Aorta (tissue), 5 donors: ENCODE measurements around the gene RNF43. TPM values are rescaled to one million over a fixed set of nuclear protein-coding genes. Genes with fewer than 3 reads are reported as not detected.

Experiments used
- ATAC-seq: fragments of 200-7000 bp; cut with Tn5 transposase; one replicate; pipeline ENCODE4 v1.9.1; 2022; ENCODE audit warnings: moderate library complexity; ENCODE audit not compliant: low FRiP score
- DNase-seq, 2 donors: peaks; one replicate each; pipeline ENCODE4 v3.0.0-alpha.2; 2020
- H3K27ac ChIP-seq, 2 donors: one replicate each; pipeline ENCODE4 v1.5.1; 2013; ENCODE audit warnings: low read length in 2 of 2, mild to moderate bottlenecking in 2 of 2, moderate library complexity in 2 of 2, control low read depth in 1 of 2, inconsistent platforms in 1 of 2, low read depth in 1 of 2
- H3K27me3 ChIP-seq, 2 donors: one replicate each; pipeline ENCODE4 v1.6.1; 2013; ENCODE audit warnings: control low read depth in 1 of 2, low read length in 1 of 2, mild to moderate bottlenecking in 1 of 2, moderate library complexity in 1 of 2; ENCODE audit not compliant: insufficient read depth in 2 of 2, control insufficient read depth in 1 of 2
- H3K36me3 ChIP-seq, 2 donors: one replicate each; pipeline ENCODE4 v1.6.1; 2013; ENCODE audit warnings: control low read depth in 1 of 2, low read length in 1 of 2, mild to moderate bottlenecking in 1 of 2; ENCODE audit not compliant: insufficient read depth in 2 of 2, control insufficient read depth in 1 of 2
- H3K4me1 ChIP-seq, 2 donors: one replicate each; pipeline ENCODE4 v1.6.1; 2013; ENCODE audit warnings: low read length in 2 of 2, control low read depth in 1 of 2, mild to moderate bottlenecking in 1 of 2, moderate library complexity in 1 of 2; ENCODE audit not compliant: insufficient read depth in 2 of 2, control insufficient read depth in 1 of 2
- H3K4me3 ChIP-seq, 2 donors: one replicate each; pipeline ENCODE4 v1.5.1; 2013; ENCODE audit warnings: low read length in 2 of 2, control low read depth in 1 of 2, mild to moderate bottlenecking in 1 of 2
- H3K9me3 ChIP-seq: one replicate; pipeline ENCODE4 v1.6.1; 2013; ENCODE audit warnings: mild to moderate bottlenecking, low read length; ENCODE audit not compliant: control insufficient read depth
- WGBS, 2 donors: extraction: QIAGEN DNeasy Blood & Tissue Kit; methylation state at CpG; one replicate each; pipeline ENCODE4 v1.1.7; 2013; 5-methylcytosine and 5-hydroxymethylcytosine counted together
- intact Hi-C, 2 donors: fragments of 100-400 bp; cut with DNase I; formaldehyde crosslinking; loops; one replicate each; pipeline versions ENCODE4 v1.14.2 to v1.15.0; 2022
- polyA plus RNA-seq, 2 donors: library from polyadenylated mRNA; stranded (reverse); fragments of 200-250 nt; gene quantifications; one replicate each; pipeline ENCODE4 v1.2.3, GENCODE V29; 2013
- total RNA-seq, 2 donors: library from RNA; stranded (reverse); fragmentation: NEBNext Ultra II Directional; extraction: Animal tissue kit (Norgen Biotek cat#: 25700); gene quantifications; one replicate each; pipeline ENCODE4 v1.2.1, GENCODE V29; 2021
- donor health status: healthy with polysubstance abuse.
- donor health status: Bipolar disorder and iron deficiency.
- donor health status: DM: no; HTN: no; CAD: no.
- donor health status: DM: no; HTN: no; CAD: no.
- donor health status: DM: yes; HTN: yes; CAD: no.

Gene RNF43
- total and polyA plus RNA-seq, 4 donors: 0.10 to 1.1 (median 0.68) TPM; not detected in 1

DNA sequence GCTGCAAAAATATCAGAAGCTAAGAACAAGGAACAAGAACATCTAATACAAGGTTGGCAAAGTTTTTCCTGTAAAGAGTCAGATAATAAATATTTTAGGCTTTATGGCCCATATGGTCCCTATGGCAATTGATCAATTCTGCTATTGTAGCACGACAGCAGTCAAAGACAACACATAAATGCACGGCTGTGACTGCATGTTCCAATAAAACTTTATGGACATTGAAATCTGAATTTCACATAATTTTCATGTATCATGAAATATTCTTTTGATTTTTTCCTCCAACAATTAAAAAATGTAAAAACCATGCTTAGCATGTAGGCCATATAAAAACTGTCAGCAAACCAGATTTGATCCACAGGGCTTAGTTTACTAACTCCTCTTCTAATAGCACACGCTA, 10.5 kb upstream of the RNF43 start:
- DNase-seq: no peak
- no peaks in the 10 kb centered on the region for H3K9me3 ChIP-seq
- intact Hi-C loops: no loop called here
- no peak for ATAC-seq
- WGBS, 2 donors: 64 to 68% methylated on average over 3 of the region's 3 CpGs
- H3K4me3 ChIP-seq: no peak overlapping the region
- no peaks in the 10 kb centered on the region for H3K36me3 ChIP-seq
- no peaks in the 10 kb centered on the region for H3K4me1 ChIP-seq
- H3K27me3 ChIP-seq: no peaks in the 10 kb centered on the region
- H3K27ac ChIP-seq: no peak overlapping the region

- Histone ChIP-seq H3K27ac (no peak overlapping the region), H3K4me1 (no peaks in the 10 kb centered on the region), H3K27me3 (no peaks in the 10 kb centered on the region), H3K9me3 (no peaks in the 10 kb centered on the region), H3K36me3 (no peaks in the 10 kb centered on the region), H3K4me3 (no peak overlapping the region)
- ATAC-seq: no peak
- DNase-seq: no peak
- 39 to 40% methylated on average over 1 of the region's 1 CpG for WGBS, 2 donors
- intact Hi-C loops: no loop called here
Measured at GRCh38 chr17:58421711-58422110, 4.4 kb upstream of the RNF43 start.

DNA sequence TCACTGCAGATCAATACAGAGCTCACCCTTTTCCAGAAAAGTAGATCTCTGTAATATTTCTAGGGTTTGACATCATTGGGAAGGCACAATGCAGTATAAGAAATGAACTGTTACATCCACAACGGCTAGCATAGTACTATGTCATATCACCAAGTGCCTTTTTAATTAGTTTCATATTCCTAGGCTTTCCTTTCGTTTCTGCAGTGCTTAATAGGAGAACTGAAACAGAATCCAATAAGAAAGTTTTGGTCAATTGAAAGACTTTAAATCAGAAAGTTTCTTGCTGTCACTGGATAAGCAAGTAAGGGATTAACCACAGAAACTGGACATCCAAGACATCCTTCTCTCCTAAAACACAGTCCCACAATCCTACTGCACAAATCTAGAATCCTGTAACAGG, 3.5 kb upstream of the RNF43 start:
- no peak for ATAC-seq
- WGBS, 2 donors: 51 to 56% methylated on average over 2 of the region's 2 CpGs
- intact Hi-C loops: no loop called here
- no peaks in the 10 kb centered on the region for H3K36me3 ChIP-seq
- H3K27ac ChIP-seq: no peak overlapping the region
- no peaks in the 10 kb centered on the region for H3K27me3 ChIP-seq
- no peak for DNase-seq
- H3K4me3 ChIP-seq: no peak overlapping the region
- no peaks in the 10 kb centered on the region for H3K4me1 ChIP-seq
- H3K9me3 ChIP-seq: no peaks in the 10 kb centered on the region

DNA sequence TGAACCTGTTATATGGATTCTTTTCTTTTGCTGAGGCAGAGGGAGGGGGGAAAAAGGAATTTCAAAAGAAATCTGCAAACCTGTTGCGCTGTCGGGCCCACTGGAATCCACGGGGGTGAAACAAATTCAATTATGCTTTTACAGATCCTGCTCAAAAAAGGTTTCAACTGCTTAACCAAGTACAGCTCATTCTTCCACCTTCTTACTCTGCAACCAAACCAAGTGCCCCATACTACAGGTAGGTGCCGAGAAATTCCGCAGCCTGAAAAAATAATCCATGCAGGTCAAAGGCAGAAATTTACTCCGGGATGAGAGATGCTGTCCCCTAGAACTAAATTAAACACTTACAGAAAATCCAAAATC, 416 bp downstream of the RNF43 start:
- Histone ChIP-seq H3K4me3 (no peak overlapping the region), H3K27ac (no peak overlapping the region), H3K36me3 (no peaks in the 10 kb centered on the region), H3K4me1 (no peaks in the 10 kb centered on the region), H3K27me3 (no peaks in the 10 kb centered on the region), H3K9me3 (no peaks in the 10 kb centered on the region)
- WGBS, 2 donors: 31 to 33% methylated on average over 6 of the region's 6 CpGs
- ATAC-seq: no peak
- no peak for DNase-seq
- intact Hi-C loops: loop anchor here in 1 of 2 donors (5.0 kb wide), 1 partner anchor 95 kb away; no protein-coding TSS in a partner anchor

DNA sequence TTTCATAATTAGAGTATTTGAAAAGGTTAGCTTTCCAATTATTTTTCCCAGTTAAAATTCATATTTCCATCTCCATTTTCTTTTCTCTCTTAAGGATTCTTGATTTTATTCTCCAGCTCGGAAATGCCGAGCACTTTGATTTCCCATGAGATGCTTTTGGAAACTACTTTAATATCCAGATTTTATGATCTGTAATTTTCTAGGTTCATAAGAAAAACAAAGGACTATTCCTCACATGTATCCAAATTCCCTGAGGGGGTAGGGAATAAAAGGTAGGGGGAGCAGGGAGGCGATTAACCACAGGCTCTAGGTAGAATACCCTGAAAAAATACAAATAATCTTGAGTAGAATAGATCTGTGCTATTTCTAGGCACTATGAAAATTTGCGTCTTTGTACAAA, 938 bp downstream of the RNF43 start:
- Histone ChIP-seq H3K9me3 (no peaks in the 10 kb centered on the region), H3K4me3 (no peak overlapping the region), H3K27ac (no peak overlapping the region), H3K27me3 (no peaks in the 10 kb centered on the region), H3K4me1 (no peaks in the 10 kb centered on the region), H3K36me3 (no peaks in the 10 kb centered on the region)
- no peak for ATAC-seq
- 84 to 89% methylated on average over 4 of the region's 4 CpGs for WGBS, 2 donors
- DNase-seq: no peak
- intact Hi-C loops: loop anchor here in 1 of 2 donors (5.0 kb wide), 1 partner anchor 94 kb away; no protein-coding TSS in a partner anchor

DNA sequence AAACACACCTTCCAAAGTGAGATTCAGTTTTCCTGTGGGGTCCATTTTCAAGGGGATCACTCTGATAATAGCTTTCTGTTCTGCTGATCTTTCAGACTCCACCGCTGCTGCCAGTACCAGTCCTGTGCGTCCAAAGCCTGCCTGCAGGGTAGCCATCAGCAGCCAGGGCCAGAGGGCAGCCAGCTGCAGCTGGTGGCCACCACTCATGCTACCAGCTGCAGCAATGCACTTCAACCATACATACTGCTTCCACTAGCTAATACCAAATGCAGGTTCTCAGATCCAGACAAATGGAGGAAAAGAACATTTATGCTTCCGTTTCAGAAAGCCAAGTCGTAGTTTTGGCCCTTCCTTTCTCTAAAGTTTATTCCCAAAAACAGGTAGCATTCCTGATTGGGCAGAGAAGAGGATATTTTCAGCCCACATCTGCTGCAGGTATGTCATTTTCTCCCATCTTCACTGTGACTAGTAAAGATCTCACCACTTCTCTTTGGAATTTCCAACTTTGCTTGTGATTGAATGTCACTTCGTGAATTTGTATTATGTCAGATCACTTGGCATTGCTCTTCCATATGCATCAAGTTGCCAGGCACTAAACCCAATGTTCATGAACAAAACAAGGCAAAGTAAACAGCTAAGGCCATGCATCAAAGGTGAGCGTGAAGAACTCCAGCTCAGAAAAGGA, 1.8 kb downstream of the RNF43 start:
- Histone ChIP-seq H3K27me3 (no peaks in the 10 kb centered on the region), H3K36me3 (no peaks in the 10 kb centered on the region), H3K4me3 (no peak overlapping the region), H3K4me1 (no peaks in the 10 kb centered on the region), H3K27ac (no peak overlapping the region), H3K9me3 (no peaks in the 10 kb centered on the region)
- ATAC-seq: no peak
- intact Hi-C loops: loop anchor here in 1 of 2 donors (5.0 kb wide), 1 partner anchor 93 kb away; no protein-coding TSS in a partner anchor
- 80 to 81% methylated on average over 6 of the region's 6 CpGs for WGBS, 2 donors
- no peak for DNase-seq

- 86 to 89% methylated on average over 3 of the region's 3 CpGs for WGBS, 2 donors
- DNase-seq: no peak
- Histone ChIP-seq H3K4me3 (no peak overlapping the region), H3K4me1 (no peaks in the 10 kb centered on the region), H3K9me3 (no peaks in the 10 kb centered on the region), H3K27ac (no peak overlapping the region), H3K36me3 (no peaks in the 10 kb centered on the region), H3K27me3 (no peaks in the 10 kb centered on the region)
- intact Hi-C loops: no loop called here
- no peak for ATAC-seq
Measured at GRCh38 chr17:58414596-58414997, 2.7 kb downstream of the RNF43 start.

DNA sequence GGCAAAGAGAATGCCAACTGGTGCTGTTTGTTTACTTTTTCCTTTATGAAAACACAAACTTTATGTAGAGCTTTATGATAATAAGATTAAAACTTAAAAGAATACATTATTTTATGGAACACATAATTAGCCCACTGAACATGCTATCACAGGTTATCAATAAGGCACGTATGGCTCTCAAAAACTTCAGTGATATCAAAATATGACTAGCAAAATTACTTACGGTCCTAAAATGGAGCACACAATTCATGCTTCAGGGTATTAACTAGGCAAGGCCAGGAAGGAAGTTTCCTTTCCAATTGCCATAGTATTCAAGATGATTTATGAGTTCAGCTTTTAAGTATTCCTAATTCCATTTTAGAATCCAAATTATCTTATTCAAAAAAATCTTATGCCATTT, 3.6 kb downstream of the RNF43 start:
- WGBS, 2 donors: 70 to 80% methylated on average over 2 of the region's 2 CpGs
- Histone ChIP-seq H3K36me3 (no peaks in the 10 kb centered on the region), H3K4me3 (no peak overlapping the region), H3K27me3 (no peaks in the 10 kb centered on the region), H3K4me1 (no peaks in the 10 kb centered on the region), H3K9me3 (no peaks in the 10 kb centered on the region), H3K27ac (no peak overlapping the region)
- intact Hi-C loops: no loop called here
- no peak for ATAC-seq
- DNase-seq: no peak

DNA sequence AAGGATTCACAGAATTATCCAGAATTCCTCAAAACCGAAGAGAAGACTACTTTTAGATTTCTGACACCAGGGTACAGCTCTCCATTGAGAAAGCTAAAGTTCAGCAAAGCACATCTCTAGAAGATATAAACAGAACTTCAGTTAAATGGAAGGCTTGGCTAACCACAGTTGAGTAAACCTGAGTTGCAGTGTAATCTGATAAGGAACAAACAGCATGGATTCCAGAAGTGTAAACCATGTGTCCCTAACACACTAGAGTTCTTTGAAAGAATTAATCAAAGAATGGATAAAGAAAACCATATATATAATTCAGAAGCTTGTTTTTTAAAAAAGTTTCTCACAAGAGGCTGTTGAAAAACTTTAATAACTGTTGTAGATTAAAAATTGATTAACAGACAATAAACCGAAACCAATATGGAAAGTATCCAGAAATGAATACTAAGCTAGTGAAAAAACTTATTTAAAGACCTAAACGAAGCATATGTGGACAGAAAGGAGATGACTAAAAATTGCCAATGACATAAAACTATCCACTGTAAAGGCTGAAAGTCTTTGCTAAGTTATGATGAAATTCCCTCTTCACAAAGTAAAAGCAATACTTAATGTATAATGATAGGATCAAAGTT, 4.3 kb downstream of the RNF43 start:
- WGBS, 2 donors: 77 to 79% methylated on average over 3 of the region's 3 CpGs
- Histone ChIP-seq H3K27ac (no peak overlapping the region), H3K9me3 (no peaks in the 10 kb centered on the region), H3K27me3 (no peaks in the 10 kb centered on the region), H3K36me3 (no peaks in the 10 kb centered on the region), H3K4me3 (no peak overlapping the region), H3K4me1 (no peaks in the 10 kb centered on the region)
- ATAC-seq (no peak), DNase-seq (no peak)
- intact Hi-C loops: no loop called here
